Vagina (tissue), 2 donors: Measurements from ENCODE around the gene COX6A2. TPM values are rescaled to one million over a fixed set of nuclear protein-coding genes. Genes with fewer than 3 reads are reported as not detected.

Source experiments
- DNase-seq, 2 donors: peaks; one replicate each; pipeline ENCODE4 v3.0.0-alpha.2; 2017; ENCODE audit errors: extremely low spot score in 2 of 2
- H3K27ac ChIP-seq: fragments of 200-600 bp; sonication (generic); one replicate; pipeline ENCODE4 v1.5.1; 2019
- H3K27me3 ChIP-seq: fragments of 200-600 bp; sonication (generic); one replicate; pipeline ENCODE4 v1.5.1; 2019
- H3K36me3 ChIP-seq, 2 donors: fragments of 200-600 bp; sonication (generic); one replicate each; pipeline ENCODE4 v1.5.1; 2017 to 2019
- H3K4me1 ChIP-seq: fragments of 200-600 bp; sonication (generic); one replicate; pipeline ENCODE4 v1.5.1; 2019
- H3K4me3 ChIP-seq, 2 donors: fragments of 200-600 bp; sonication (generic); 1 replicate in 1 of 2; 2 replicates in 1 of 2; pipeline ENCODE4 v1.5.1; 2016 to 2019
- H3K9me3 ChIP-seq: fragments of 200-600 bp; sonication (generic); one replicate; pipeline ENCODE4 v1.5.1; 2019
- CTCF ChIP-seq, 3 experiments: fragments of 450-650 bp in 2 of 3; fragments of 200-600 bp in 1 of 3; sonication (generic) in 1 of 3; IDR thresholded peaks; one replicate each; pipeline ENCODE4 v1.5.1; 2017 to 2019; ENCODE audit warnings: antibody characterized with exemption in 3 of 3, mild to moderate bottlenecking in 2 of 3, moderate library complexity in 2 of 3
- POLR2A ChIP-seq, 2 donors: fragments of 450-650 bp; IDR thresholded peaks; one replicate each; pipeline ENCODE4 v1.6.1; 2017; ENCODE audit warnings: antibody characterized with exemption in 2 of 2, mild to moderate bottlenecking in 2 of 2, moderate library complexity in 2 of 2
- POLR2AphosphoS5 ChIP-seq, 2 donors: sonication (generic); formaldehyde crosslinking; IDR thresholded peaks; one replicate each; pipeline ENCODE4 v1.9.0; 2017; ENCODE audit warnings: antibody characterized with exemption in 2 of 2, mild to moderate bottlenecking in 2 of 2, low read depth in 1 of 2; ENCODE audit not compliant: insufficient read depth in 1 of 2
- intact Hi-C: fragments of 100-400 bp; cut with DNase I; formaldehyde crosslinking; loops from one replicate; pipeline ENCODE4 v1.15.1; 2023
- total RNA-seq: library from RNA; depleted of rRNA; stranded (reverse); fragments of >200 nt; gene quantifications from one replicate; pipeline ENCODE4 v1.2.3, GENCODE V29; 2016

COX6A2 gene
- total RNA-seq, 1 donor from 2014 or later: not detected

- H3K27ac ChIP-seq: no peak overlapping the region
- peaks cover 36% of the 10 kb centered on the region for H3K4me1 ChIP-seq
- H3K27me3 ChIP-seq: no peaks in the 10 kb centered on the region
- no peak overlapping the region for H3K4me3 ChIP-seq
- H3K36me3 ChIP-seq: peaks cover 0 to 46% of the 10 kb centered on the region in 2 donors
- H3K9me3 ChIP-seq: no peaks in the 10 kb centered on the region
- TF ChIP-seq POLR2A (IDR thresholded peaks at IDR 0.05) (no peak), POLR2AphosphoS5 (IDR thresholded peaks at IDR 0.05; ENCODE audit: insufficient read depth in 1 of 2, low read depth in 1 of 2) (peak in 1 of 2 donors; percentile 11), CTCF (IDR thresholded peaks at IDR 0.05) (no peak)
- no peak for DNase-seq
- intact Hi-C loops: loop anchor here (5.0 kb wide), 1 partner anchor 33 kb away; the partner anchor contains the start of gene RUSF1
Observed at GRCh38 chr16:31474173-31474714, 46.1 kb upstream of the COX6A2 start.

DNA sequence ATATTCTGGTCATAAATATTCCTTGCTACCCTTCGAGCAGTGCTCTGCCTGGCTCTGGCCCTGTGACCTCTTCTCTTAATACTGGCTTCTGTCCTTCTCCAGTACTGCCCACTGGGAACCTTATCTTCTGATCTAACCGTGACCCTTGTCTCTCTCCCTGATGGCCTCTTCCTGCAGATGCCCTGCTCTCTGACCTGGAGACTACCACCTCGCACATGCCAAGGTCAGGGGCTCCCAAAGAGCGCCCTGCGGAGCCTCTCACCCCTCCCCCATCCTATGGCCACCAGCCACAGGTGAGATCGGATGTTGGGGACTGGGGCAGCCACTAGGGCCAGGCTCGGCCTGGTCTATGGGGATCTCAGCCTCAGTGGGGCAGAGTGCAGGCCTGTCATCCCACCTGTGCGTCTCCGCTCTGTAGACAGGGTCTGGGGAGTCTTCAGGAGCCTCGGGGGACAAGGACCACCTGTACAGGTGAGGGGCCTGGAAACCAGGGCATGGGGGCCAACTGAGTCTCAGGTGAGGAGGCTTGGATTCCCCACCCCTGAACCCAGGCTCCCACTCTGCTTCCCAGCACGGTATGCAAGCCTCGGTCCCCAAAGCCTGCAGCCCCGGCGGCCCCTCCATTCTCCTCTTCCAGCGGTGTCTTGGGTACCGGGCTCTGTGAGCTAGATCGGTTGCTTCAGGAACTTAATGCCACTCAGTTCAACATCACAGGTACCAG is 45.3 kb upstream of the COX6A2 start:
- TF ChIP-seq POLR2A (IDR thresholded peaks at IDR 0.05) (no peak), CTCF (IDR thresholded peaks at IDR 0.05) (no peak), POLR2AphosphoS5 (IDR thresholded peaks at IDR 0.05; ENCODE audit: insufficient read depth in 1 of 2, low read depth in 1 of 2) (no peak)
- peaks cover 0 to 46% of the 10 kb centered on the region in 2 donors for H3K36me3 ChIP-seq
- H3K4me1 ChIP-seq: peaks cover 36% of the 10 kb centered on the region
- DNase-seq: no peak
- intact Hi-C loops: loop anchor here (5.0 kb wide), 1 partner anchor 34 kb away; the partner anchor contains the start of gene RUSF1
- no peaks in the 10 kb centered on the region for H3K9me3 ChIP-seq
- peak overlapping the region; percentile 96 for H3K27ac ChIP-seq
- H3K27me3 ChIP-seq: no peaks in the 10 kb centered on the region
- peak overlapping the region; percentile 72 to 76 for H3K4me3 ChIP-seq

GRCh38 chr16:31472709-31473203 is 44.6 kb upstream of the COX6A2 start:
- no peaks in the 10 kb centered on the region for H3K27me3 ChIP-seq
- H3K36me3 ChIP-seq: peaks cover 0 to 43% of the 10 kb centered on the region in 2 donors
- H3K27ac ChIP-seq: peak overlapping the region; percentile 96
- intact Hi-C loops: loop anchor here (5.0 kb wide), 1 partner anchor 35 kb away; the partner anchor contains the start of gene RUSF1
- H3K4me1 ChIP-seq: peaks cover 36% of the 10 kb centered on the region
- no peaks in the 10 kb centered on the region for H3K9me3 ChIP-seq
- no peak for DNase-seq
- H3K4me3 ChIP-seq: peak overlapping the region; percentile 72 to 76
- TF ChIP-seq POLR2AphosphoS5 (IDR thresholded peaks at IDR 0.05; ENCODE audit: insufficient read depth in 1 of 2, low read depth in 1 of 2): peak in 1 of 2 donors; percentile 68
- peak; percentile 47 to 56 (median 49) for TF ChIP-seq CTCF (IDR thresholded peaks at IDR 0.05)
- TF ChIP-seq POLR2A (IDR thresholded peaks at IDR 0.05): no peak

DNA sequence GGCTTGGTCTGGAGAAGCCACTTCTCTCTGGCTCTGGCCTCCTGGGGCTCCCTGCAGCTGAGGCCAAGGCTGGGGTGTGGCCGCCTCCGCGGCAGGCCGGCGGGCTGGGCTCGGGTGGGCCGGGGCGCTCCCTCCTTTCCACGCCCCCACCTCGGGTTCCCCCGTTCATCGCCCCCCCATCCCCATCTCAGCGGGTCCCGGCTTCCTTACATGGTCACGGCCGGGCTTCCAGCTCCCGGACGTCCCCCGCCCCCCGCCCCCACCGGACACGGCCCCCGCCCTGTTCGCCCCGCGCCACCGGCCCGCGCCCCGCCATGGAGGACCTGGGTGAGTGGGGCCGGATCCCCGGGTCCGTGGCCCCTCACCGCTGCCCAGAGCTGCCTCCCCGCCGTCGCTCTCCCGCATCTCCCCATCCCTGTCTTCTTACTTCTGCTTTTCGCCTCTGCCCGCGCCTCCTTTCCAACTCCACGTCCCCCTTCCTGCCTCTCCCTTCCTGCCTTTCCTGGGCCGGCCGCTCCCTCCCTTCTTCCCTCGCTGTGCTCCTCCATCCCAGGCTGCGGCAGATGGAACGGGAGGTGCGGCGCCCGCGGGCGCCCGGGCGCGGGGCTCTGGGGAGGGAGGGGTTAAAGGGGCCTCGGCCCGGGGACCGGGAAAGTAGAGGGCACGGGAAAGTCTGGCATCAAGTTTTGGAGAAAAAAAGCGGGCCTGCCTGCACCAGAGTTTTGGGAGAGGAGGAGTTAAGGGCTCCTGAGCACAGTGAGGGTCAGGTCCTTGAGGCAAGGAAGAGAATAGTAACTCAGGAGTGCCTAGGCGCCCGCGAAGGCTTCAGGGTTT is 43.9 kb upstream of the COX6A2 start, which contains the start of gene TGFB1I1:
TGFB1I1 (plus strand) TSS at position 278 of the 834 bp plus-strand sequence; CDS start at position 315, 37 bp downstream.
- Histone ChIP-seq H3K27me3 (no peaks in the 10 kb centered on the region), H3K27ac (peak within 1 kb of the TSS; percentile 96), H3K36me3 (peaks cover 0 to 40% of the 10 kb centered on the region in 2 donors), H3K4me3 (peak within 1 kb of the TSS; percentile 72 to 76), H3K4me1 (peaks cover 36% of the 10 kb centered on the region), H3K9me3 (no peaks in the 10 kb centered on the region)
- no peak for DNase-seq
- TF ChIP-seq POLR2AphosphoS5 (IDR thresholded peaks at IDR 0.05; ENCODE audit: insufficient read depth in 1 of 2, low read depth in 1 of 2) (peak in 1 of 2 donors; percentile 58), CTCF (IDR thresholded peaks at IDR 0.05) (no peak), POLR2A (IDR thresholded peaks at IDR 0.05) (peak in 1 of 2 donors; percentile 9)
- intact Hi-C loops: loop anchor here (5.0 kb wide), 1 partner anchor 35 kb away; the partner anchor contains the start of gene RUSF1
